ENCODE measurements around the gene PAFAH1B2. TPM values are rescaled to one million over a fixed set of nuclear protein-coding genes. Genes with fewer than 3 reads are reported as not detected.

PAFAH1B2 gene
- total and polyA plus RNA-seq, 2 of the 8 experiments (the other 6 are each of a cell fraction or from before 2014, with no cell fraction given), result 38.2 to 161 TPM

GRCh38 chr11:117098269-117099232 lies 45.5 kb upstream of the PAFAH1B2 start, which contains the start of gene SIK3 (continued):
- TF ChIP-seq USF2 (IDR thresholded peaks at IDR 0.05; ENCODE audit: low read length), result peak; percentile 97

Measured in H1 (cell line).